Forelimb muscle (tissue), 1 donor: ENCODE measurements around the gene MYO1B. TPM values are rescaled to one million over a fixed set of nuclear protein-coding genes. Genes with fewer than 3 reads are reported as not detected.

ENCODE experiments used
- DNase-seq: peaks from one replicate; pipeline ENCODE4 v3.0.0-alpha.2; 2013; ENCODE audit warnings: low read depth
- polyA plus RNA-seq: library from polyadenylated mRNA; unstranded; fragments of 120-200 nt; gene quantifications from one replicate; pipeline ENCODE4 v1.2.1, GENCODE V29; 2013; ENCODE audit not compliant: insufficient read length

MYO1B gene
- 67.5 TPM for polyA plus RNA-seq

- no peak for DNase-seq
These were observed at the start of gene MYO1B for GRCh38 chr2:191245046-191245868. MYO1B (plus strand) TSS chr2:191245404; CDS start chr2:191276896, 31,492 bp downstream.

GRCh38 chr2:191197096-191197495 is 48.1 kb upstream of the MYO1B start:
- no peak for DNase-seq

- no peak for DNase-seq
These were observed 46.9 kb upstream of the MYO1B start for GRCh38 chr2:191198271-191198670.

- no peak for DNase-seq
These were observed 45.2 kb upstream of the MYO1B start for GRCh38 chr2:191199929-191200512.

- DNase-seq, result no peak
These were observed 44.3 kb upstream of the MYO1B start for GRCh38 chr2:191200910-191201309.

GRCh38 chr2:191202209-191202721 is 42.9 kb upstream of the MYO1B start:
- DNase-seq, result no peak

GRCh38 chr2:191202881-191203397 is 42.3 kb upstream of the MYO1B start:
- no peak for DNase-seq

GRCh38 chr2:191204433-191204832 is 40.8 kb upstream of the MYO1B start:
- no peak for DNase-seq

- no peak for DNase-seq
These were observed 38.4 kb upstream of the MYO1B start for GRCh38 chr2:191206613-191207471.

- no peak for DNase-seq
These were observed 35.9 kb upstream of the MYO1B start for GRCh38 chr2:191209340-191209739.

- no peak for DNase-seq
These were observed 33.1 kb upstream of the MYO1B start for GRCh38 chr2:191212119-191212518.

- no peak for DNase-seq
These were observed 31.9 kb upstream of the MYO1B start for GRCh38 chr2:191213333-191213732.

- DNase-seq, result no peak
These were observed 30.0 kb upstream of the MYO1B start for GRCh38 chr2:191215230-191215629.

GRCh38 chr2:191215666-191216065 is 29.5 kb upstream of the MYO1B start:
- no peak for DNase-seq

GRCh38 chr2:191217580-191217979 is 27.6 kb upstream of the MYO1B start:
- DNase-seq, result no peak

GRCh38 chr2:191218292-191218898 is 26.8 kb upstream of the MYO1B start:
- DNase-seq, result no peak

- no peak for DNase-seq
These were observed 24.5 kb upstream of the MYO1B start for GRCh38 chr2:191220671-191221070.

- DNase-seq, result no peak
These were observed 23.5 kb upstream of the MYO1B start for GRCh38 chr2:191221666-191222065.

GRCh38 chr2:191222507-191222906 is 22.7 kb upstream of the MYO1B start:
- no peak for DNase-seq

- no peak for DNase-seq
These were observed 22.3 kb upstream of the MYO1B start for GRCh38 chr2:191222952-191223351.

GRCh38 chr2:191225126-191225525 is 20.1 kb upstream of the MYO1B start:
- DNase-seq, result no peak
